ENCODE data around the gene OR10D3.
"Not testable (repeated sequence)": the region's sequence is repeated elsewhere in the genome, so short reads cannot be mapped to it uniquely, and the experiment has no call there.

OR10D3 gene

DNA sequence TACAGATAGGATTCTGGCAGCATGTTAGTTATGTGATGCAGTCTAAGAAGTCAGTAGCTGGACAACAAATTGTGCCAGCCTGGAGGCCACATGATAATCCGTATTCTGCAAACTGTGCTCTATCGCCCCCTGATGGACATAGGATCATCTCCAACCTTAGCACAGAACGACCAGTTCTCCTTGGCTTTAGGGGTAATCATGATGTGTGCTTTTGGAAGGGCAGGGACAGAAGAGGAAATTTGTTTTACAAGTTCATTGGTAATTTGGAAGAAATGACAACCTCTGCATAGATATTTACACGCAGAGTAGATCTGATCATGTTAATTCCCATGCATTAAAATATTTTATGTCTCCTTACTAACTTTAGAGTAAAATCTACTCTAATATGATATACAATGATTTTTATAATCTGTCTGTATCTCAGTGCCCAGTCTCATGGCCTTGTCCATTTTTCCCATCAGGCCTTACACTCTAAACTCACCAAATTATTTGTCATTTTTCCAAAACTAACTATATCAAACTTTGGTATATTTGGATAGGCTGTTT lies 12.1 kb downstream of the OR10D3 start:
- peak; percentile 45 to 55 for DNase-seq

DNA sequence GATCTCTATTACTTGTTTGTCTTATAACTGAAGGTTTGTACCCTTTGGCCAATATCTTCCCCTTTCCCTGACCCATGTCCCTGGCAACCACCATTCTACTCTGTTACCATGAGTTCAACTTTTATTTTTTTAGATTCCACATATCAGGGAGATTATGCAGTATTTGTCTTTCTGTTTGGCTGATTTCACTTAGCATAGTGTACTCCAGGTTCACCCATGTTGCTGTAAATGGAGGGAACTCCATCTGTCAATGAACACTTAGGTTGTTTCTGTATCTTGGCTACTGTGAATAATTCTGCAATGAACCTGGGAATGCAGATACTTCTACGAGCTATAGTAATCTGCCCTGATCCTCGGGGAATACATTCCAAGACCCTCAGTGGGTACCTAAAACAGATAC lies 14.9 kb downstream of the OR10D3 start:
- no peak for DNase-seq

- DNase-seq = no peak
These were observed 15.8 kb downstream of the OR10D3 start for GRCh38 chr11:124198897-124199296.

GRCh38 chr11:124199702-124200101 lies 16.6 kb downstream of the OR10D3 start:
- no peak for DNase-seq

DNA sequence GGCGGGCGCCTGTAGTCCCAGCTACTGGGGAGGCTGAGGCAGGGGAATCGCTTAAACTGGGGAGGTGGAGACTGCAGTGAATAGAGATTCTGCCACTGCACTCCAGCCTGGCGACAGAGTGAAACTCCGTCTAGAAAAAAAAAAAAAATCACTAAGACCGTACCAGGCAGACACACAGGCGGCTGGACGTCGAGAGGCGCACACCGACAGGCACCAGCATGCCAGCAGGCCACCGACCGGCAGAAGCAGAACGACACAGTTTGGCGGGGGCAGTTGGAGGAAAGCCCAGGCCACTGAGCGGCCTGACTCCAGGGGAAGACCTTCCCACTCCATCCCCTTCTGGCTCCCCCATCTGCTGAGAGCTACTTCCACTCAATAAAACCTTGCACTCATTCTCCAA lies 17.5 kb downstream of the OR10D3 start:
- no peak for DNase-seq

DNA sequence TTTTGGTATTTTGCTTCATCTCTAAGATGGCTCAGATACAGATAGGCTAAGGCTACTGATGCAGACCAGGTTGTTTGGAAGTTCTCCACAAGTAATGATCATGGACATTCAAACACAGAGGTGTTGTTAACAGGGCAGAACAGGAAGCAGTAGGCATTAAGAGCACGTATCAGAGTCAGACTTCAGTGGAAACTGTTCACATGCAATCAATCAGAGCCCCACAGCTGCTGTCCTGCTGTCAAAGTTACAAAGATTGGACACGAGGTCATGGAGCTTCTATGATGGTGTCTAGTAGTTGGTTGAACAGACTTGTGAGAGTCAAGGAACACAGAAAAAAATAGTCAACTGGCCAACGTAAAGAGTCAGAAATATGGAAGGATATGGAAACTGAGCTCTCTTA lies 19.8 kb downstream of the OR10D3 start:
- no peak for DNase-seq

DNA sequence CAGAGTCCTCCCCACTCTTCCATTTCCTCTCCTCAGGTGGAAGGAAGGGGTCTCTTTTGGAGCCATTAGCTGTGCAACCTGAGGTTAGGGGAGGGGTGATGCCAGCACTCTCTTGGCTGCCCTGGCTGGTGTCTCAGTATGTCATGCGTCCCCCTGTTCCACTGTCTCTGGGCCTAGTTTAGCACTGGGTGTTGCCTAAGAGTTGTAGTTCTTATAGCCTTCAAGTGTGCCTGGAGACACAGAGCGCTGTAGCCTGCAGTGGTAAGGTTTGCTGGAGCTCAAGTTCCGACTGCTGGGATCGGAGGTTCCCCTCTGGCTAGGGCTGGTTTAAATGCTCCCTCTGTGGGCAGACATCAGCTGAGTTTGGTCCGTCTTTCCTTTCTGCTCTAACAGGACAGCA lies 20.9 kb downstream of the OR10D3 start:
- no peak for DNase-seq

GRCh38 chr11:124207102-124207792 lies 24.1 kb downstream of the OR10D3 start:
- DNase-seq = no peak

DNA sequence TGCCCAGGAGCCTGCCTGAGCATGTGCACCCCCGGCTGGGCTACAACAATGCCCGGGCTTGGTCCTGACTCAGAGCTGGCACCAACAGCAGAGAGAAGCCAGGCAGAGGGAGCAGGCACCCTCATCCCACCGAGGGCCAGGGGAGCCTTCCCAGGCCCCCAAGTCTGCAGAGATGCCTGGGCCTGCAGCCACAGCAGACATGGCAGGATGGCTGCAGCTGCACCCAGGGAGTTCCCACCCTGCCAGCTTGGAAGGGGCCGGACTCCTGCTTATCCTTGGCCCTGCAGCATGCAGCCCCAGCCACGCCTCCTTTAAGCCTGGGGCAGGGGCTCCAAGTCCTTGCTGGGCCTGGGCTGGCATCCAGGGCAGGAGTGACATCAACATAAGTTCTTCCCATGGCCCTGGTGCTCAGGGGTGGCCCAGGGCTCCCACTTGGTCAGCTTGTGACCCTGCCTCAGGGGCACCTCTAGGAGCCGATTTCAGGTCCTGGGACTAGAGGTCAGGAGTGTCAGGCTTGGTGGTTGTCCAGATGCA lies 26.7 kb downstream of the OR10D3 start:
- no peak for DNase-seq

GRCh38 chr11:124210421-124210820 lies 27.3 kb downstream of the OR10D3 start:
- no peak for DNase-seq

DNA sequence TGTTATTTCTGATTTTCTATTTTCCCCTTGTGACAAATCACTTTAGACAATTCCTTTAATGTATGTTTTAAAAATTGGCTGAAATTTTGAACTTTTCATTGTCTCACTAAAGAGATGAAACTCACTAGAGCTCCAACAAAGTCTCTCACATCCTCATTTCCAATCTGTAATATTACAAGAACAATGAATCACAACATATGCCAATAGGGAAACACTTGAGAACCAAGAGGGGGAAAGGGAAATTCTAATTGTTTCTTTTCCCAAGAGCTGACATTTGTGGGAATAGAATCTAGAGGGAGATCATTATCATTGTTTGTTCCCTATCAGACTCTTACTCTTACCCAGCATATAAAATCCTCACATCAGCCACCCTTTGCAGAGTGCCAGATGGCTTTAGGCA lies 28.2 kb downstream of the OR10D3 start:
- no peak for DNase-seq

GRCh38 chr11:124214027-124214426 lies 30.9 kb downstream of the OR10D3 start:
- no peak for DNase-seq

DNA sequence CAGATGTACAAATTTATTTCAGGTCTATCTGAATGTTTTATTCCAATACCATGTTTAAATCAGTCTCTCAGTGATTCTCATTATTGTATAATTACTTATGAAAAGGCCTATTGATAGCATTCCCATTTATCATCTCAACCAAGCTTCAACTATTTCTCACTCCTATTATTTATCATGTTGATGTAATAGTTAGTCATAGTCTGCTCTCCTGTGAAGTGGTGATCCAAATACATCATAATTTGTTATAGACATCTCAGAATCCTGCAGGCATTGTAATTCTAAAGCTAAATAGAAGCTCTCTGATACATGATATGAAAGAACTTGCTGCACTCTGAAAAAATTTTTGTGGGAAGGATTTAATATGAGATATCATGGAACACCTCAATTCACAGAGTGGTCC lies 36.0 kb downstream of the OR10D3 start:
- DNase-seq = no peak

DNA sequence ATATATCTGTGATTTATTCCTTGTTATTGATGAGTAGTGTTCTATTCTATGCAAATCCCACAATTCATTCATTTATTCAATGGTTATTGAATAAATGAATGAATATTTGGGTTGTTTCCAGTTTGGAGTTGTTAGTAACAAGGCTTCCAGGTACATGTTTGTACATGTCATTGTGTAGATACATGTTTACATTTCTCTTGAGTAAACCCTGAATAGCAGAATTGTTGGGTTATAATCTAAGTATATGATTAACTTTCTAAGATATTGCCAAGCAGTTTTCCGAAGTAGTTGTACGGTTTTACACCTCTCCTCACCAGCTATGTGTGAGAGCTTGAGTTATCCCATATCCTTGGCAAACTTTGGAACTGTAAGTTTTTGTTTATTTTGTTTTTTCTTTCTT lies 39.3 kb downstream of the OR10D3 start:
- no peak for DNase-seq

DNA sequence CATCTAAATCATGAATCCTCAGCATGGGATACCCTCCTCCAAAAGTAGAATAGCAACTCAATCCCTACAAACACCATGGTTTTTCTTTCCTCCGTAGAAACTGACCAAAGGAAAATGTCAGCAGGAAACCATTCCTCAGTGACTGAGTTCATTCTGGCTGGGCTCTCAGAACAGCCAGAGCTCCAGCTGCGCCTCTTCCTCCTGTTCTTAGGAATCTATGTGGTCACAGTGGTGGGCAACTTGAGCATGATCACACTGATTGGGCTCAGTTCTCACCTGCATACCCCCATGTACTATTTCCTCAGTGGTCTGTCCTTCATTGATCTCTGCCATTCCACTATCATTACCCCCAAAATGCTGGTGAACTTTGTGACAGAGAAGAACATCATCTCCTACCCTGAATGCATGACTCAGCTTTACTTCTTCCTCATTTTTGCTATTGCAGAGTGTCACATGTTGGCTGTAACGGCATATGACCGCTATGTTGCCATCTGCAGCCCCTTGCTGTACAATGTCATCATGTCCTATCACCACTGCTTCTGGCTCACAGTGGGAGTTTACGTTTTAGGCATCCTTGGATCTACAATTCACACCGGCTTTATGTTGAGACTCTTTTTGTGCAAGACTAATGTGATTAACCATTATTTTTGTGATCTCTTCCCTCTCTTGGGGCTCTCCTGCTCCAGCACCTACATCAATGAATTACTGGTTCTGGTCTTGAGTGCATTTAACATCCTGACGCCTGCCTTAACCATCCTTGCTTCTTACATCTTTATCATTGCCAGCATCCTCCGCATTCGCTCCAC lies 41.7 kb downstream of the OR10D3 start:
- DNase-seq = not testable (repeated sequence)

DNA sequence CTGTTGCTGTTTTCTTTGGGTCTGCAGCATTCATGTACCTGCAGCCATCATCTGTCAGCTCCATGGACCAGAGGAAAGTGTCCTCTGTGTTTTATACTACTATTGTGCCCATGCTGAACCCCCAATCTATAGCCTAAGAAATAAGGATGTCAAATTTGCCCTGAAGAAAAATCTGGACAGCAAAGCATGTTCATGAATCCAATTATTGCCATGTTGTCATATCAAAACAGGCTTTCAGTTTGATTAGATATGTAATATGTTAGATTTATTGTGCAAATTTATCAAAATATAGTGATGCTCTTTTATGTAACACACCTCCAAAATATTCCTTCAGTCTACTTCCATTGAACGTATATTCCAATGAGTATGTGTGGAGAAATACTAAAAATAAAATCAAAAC lies 42.3 kb downstream of the OR10D3 start:
- DNase-seq = no peak

- no peak for DNase-seq
These were observed 50.2 kb downstream of the OR10D3 start for GRCh38 chr11:124233376-124233775.

Measured in activated T-cell treated with anti-CD3 and anti-CD28 coated beads, Interleukin-2, amount 50 U/mL, for 48 hours (primary cell).